Measurements from ENCODE around the gene VGLL3.
A peak's percentile ranks its signal among the peaks of the same experiment; 100 is the strongest.
"Not testable (repeated sequence)": the region's sequence is repeated elsewhere in the genome, so short reads cannot be mapped to it uniquely, and the experiment has no call there.

Gene VGLL3

DNA sequence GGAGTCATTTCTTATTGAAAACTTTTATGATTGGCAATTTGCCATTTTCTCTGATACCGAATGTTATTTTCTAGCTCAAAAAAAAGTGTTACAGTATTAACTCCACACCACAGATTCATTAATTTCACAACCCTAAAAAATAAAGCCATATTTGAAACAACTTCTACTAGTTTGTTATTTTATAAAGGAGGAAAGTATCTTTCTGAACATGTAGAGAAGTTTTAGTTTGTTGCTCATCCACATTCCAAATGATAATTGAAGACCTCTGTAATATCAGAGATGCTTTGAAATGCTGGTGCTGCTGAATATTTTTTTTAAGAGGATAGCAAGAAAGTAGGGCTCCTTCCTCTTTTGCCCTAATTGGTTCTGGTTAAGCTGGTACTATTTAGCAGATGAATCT lies 1.9 kb downstream of the VGLL3 start:
- no peak for DNase-seq

DNA sequence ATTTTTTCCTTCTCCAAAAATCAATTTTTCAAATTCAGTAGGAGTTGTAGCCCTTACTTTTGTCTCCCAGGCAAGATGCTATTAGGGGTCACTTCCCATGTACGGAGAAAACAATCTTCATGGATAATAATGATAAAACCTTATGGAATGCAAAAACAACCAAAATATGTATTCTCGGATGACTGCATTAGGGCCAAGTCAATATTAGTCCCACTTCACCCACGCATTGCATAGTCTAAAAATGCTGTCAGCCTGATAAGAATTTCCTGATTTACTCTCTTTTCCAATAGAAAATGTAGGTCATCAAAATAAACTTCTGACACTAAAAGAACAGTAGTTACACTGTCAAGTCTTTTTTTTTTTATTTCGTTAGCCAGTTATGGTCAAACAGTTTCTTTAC lies 2.7 kb downstream of the VGLL3 start:
- DNase-seq, result no peak

DNA sequence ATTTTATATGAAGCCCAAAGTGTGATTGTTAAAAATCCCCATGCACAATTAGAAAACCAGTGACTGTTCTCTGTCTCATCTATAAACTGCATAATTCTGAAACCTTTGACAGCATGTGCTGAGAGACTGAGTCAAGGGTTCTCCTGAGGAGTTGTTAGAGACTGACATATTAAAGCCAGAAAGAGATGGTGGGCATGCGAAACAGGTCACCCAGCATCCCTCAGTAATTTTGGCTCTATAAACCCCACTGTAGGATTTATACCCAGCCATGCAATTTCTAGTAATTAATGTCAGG lies 3.6 kb downstream of the VGLL3 start:
- DNase-seq, result no peak

DNA sequence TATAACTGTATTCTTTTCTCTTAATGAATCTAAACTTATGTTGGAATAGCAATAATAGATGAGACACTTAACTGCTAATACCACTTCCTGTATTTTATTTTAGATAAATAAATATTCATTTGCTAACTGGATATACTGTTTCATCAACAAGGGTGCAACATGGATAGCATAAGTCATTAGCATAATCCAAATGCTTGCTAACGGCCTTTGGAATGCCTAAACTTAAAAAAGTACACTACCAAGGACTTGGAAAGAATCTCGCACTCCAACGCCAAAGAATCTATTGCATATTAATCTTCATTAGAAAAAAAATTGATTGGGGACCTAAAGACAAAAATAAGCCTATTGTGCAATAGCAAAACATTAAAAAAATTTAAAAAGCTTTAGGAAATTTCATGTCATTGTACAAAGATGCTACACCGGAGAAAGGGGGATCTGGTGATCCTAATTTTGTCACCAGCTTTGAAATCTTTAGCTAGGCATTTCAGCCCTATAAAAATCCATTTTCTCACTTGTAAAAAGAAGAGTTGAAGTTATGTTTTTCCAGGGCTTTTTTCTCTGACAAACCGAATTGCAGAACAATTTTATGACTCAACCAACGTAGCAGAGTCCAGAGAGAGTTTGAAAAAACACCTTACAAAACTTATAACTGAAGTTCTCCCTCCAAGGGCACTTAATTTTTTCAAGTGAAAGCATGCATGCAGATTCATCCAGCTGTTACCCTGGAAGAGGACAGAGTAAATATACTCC lies 4.1 kb downstream of the VGLL3 start:
- no peak for DNase-seq

DNA sequence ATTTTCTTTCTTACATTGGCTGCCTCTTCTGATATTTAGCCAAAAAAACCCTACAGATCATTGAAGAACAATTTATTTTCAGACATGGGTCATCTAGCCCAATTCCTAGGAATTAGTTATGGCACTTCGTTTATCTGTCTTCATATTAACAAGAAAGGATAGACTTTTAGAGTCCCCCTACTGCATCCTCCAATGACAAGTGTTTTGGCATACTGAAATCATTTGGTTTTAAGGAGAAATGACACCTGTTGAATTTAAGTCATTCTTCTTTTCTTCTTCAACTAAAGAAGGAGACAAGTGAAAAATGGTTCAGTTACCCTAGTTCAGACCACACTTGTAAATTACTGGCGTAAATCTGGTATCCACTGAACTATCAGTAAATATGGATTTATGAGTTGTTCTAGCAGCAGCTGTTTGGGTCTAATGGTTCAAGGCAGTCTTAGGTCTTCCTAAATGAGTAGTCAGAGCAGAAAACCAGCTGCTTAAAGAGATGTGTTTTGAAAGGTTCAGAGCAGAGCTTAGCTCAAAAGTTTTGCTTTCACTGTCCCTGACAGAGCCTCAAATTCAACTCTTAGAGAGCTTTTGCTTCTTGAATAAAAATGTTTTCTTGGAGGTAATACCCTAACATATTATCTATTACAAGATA lies 5.6 kb downstream of the VGLL3 start:
- DNase-seq, result no peak

DNA sequence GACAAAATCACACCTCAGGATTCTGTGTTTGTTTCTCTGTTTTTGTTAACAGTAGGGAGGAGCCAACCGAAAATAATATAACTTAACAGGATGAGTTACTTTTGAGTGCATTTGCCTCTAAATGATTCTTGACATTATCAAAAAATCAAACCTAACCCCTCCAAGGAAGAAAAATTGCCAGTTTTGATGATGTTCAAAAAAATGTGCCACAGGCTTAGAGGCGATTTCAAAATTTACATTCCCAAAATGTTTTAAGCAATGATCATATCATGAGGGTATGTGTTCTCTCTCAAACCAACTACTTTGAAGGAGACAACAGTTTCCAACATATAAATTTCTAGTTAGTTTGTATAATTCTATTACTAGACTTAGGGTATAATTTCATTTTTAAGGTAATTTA lies 6.7 kb downstream of the VGLL3 start:
- no peak for DNase-seq

DNA sequence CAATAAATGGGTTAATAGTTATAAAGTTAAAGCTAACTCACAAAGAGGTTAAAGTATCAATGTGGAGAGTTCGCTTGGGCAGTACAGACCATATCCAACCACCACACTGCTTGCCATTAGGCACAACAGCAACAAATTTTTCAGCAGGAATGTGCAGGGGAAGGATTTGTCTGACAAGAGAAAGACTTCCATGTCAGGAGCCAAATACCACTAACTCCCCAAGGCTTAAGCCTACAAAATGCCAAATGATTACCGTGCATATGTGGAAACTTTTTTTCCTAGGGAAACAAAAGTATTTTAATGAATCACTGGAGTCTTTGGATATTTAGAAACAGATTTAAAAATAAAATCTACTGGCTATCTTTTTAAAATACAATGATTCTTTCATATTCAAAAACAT lies 8.1 kb downstream of the VGLL3 start:
- no peak for DNase-seq

DNA sequence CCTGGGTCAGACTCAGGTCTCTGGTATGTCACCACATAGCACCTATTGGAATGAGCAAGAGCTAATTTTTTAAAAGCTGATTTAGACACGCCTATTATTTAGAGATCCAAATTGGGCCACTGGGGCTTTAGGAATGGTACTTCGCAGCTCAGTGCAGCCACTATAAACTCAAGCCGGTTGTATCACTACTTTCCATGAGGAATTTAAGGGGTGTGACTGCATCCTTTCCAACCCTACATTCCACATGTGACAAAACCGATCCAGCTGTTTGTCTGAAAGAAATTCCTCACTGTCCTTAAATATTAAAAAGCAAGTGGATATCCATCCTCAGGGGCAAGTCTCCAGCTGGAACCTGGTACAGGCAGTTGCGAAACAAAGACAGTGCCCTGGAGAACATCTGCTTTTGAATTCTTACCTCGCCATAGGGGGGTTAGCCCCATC lies 12.8 kb downstream of the VGLL3 start:
- DNase-seq, result no peak

DNA sequence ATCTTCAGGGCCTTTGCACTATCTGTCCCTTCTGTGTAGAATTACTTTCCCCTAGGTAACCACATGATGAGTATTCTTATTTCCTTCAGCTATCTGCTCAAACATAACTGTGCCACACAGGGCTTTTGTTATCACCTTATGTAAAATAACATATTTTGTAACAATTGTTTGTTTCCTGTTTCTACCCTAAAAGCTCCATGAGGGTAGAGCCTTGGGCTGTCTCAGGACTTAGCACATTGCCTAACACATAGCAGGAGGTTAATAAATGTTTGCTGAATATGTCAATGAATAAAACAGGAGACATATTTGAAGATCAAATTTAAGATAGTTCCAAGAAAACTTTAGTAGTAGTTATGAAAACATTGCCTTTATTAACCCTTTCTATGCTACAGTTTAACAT lies 14.7 kb downstream of the VGLL3 start:
- no peak for DNase-seq

DNA sequence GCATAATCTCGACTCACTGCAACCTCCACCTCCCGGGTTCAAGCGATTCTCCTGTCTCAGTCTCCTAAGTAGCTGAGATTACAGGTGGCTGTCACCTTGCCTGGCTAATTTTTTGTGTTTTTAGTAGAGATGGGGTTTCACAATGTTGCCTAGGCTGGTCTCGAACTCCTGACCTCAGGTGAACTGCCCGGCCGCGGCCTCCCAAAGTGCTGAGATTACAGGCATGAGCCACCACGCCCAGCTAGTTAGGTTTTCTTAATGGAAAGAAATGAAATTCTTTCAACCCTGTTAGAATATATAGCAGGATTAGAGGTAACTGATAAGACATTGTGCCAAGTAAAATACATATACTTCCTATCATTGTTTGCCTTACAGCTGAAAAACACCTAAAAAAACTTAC lies 16.8 kb downstream of the VGLL3 start:
- DNase-seq, result not testable (repeated sequence)

DNA sequence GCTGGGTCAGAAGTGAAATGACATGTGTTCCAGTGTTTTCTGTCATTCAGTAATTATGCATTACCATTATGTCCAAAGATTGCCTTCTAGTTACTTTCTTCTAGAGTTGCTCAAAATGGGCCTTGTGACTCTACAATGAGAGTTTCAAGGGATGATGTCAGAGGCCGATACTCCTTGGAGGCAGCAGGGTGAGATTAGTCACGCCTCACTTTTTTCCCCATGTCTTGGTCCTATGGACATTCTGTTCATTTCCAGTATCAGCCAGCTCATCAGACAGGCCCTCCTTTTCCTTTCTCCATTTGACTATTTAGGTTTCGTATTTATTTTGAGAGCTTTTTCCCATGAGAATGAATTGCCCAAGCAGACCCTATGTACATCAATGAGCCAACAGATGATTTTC lies 17.5 kb downstream of the VGLL3 start:
- DNase-seq, result peak; percentile 15 to 57 (median 27)

DNA sequence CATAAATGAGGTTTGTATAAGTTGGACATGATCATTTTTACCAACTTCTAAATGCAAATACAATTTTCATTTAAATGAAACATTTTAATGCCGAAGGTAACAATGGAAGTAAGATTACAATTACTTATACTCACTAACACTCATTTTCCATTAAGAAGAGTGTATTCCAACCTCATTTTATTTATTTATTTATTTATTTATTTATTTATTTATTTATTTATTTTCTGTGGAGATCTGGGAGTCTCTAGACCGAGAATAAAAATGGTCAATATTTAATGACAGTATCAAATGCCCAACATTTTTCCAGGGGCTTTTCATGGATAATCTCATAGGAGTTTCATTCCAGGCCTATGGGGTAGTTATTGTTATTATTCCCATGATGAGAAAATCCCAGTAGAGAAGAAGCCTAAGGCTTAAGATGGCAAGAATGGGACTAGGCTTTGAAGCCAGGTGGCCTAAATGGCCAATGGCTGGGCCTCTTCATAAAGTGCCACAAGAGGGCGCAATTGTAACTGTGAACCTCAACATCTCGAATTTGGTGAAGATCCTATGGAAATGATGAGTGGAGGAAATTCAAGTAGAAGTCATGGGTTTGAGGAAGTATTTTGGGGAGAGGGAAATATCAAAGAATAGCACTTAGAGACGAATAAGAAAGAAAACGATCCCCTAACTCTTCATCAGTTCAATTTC lies 21.3 kb downstream of the VGLL3 start:
- DNase-seq, result peak; percentile 66 to 75 (median 69)

DNA sequence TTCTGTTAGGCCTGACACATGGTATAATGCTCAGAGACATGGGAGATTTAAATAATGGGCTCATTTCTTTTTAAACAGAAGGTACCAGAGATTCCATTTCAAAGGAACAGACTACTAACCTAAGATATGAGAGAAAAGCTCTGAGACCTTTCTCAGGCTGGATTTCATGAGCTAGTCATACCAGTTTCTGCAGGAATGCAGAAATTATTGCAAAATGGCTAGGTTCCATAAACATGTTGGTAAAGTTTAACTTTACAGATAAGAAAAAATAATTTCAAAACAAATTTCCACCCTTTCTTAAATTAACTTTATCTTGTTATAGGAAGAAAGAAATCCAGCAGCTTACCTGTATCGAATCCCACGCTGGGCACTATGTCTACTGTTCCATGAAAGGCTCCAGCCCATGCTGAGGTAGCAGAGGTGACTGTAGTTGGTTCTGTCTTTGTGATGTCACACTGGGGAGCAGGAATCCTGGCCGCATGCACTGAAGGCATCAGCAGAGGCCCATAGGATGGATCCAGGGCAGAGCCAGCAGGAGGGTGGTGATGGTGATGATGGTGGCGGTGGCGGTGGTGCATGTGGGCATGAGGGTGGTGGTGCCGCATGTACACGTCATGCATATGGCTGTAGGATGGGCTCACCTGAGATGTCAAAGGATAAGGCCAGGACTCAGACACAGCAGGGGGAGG lies 22.6 kb downstream of the VGLL3 start:
- DNase-seq, result no peak

DNA sequence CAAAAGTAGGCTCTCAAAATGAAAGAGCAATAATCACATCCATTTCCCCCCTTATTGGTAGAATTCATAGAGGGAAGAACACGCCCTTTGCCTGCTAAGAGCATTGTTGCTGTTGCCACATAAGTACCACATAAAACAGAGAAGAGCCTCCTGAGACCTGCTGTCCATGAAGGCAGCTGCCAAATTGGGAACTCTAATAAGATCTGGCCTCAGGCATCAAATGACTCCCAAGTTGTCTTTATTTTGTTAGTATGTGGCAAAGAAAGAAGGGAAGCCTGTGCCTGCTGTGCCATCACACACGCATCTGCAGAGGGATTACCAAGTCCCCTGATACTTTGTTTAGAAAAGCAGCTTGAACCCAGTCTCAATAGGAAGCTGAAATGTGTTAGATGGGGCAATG lies 23.9 kb downstream of the VGLL3 start:
- DNase-seq, result no peak

DNA sequence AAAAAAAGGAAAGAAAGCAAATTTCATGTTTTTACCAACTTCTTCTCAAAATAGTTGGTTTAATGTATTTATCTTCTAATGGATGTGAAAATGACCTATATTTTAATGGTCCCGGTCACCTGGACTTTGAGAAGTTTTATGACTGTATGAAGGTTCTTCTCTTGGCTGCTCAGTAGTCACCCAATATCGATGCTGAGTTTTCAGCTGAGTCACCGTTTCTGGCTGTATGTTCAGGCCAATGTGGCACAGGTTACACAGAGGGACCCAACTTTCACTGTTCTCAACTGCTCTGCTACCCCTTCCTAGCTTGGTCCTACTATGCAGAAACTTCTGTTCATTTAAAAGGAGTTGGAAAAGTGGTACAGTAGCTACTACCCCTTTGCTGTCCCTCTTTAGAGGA lies 25.8 kb downstream of the VGLL3 start:
- DNase-seq, result no peak

DNA sequence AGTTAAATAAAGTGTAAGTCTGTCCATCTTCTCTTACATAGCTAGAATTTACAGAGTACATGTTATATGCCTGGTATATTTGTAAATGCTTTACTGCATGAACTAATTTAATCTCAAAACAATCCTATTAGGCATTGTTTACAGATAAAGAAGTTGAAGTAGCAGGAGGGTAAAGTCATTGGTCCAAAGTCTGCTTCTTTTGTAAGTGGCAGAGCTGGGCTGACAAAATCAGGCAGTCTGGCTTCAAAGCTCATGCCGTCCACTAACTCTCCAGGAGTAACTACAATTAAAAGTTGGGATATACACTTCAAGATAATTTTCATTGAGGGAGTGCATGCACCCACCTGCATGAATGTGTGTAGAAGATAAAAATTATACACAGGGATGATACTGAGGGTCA lies 27.3 kb downstream of the VGLL3 start:
- no peak for DNase-seq

DNA sequence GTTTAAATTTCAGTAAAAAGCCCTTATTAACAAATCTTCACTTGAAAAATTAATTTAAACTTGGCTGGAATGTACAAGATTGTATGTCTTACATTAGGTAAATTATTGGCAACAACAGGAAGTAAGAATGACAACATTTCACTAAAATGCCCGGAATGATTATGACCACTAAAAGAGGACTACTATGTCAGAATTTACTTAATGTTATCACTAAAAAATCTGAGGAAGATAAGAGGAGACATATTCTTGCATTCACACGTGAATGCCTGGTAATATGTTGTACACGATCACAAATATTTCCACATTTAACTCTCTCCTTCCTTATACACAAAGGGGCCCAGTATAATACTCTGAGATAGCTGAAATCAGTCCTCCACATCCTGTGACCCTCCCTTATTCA lies 29.7 kb downstream of the VGLL3 start:
- DNase-seq, result no peak

DNA sequence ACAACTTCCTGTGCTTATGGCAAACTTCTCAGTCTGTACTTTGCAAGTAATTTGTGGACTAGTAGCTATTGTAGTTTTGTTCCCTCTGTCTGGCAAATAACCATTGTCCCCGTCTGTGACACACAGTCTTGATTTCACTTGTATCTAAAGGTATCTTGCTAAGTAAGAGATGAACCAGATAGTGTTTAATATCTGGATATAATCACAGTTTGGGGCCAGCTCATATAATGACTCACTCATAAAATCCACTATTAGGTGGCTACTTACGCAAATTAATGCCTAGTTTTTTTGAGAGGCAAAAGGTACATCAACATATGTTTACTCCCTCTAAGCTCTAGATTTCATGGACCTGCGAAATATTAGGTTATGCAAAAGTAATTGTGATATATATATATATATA lies 30.4 kb downstream of the VGLL3 start:
- DNase-seq, result no peak

DNA sequence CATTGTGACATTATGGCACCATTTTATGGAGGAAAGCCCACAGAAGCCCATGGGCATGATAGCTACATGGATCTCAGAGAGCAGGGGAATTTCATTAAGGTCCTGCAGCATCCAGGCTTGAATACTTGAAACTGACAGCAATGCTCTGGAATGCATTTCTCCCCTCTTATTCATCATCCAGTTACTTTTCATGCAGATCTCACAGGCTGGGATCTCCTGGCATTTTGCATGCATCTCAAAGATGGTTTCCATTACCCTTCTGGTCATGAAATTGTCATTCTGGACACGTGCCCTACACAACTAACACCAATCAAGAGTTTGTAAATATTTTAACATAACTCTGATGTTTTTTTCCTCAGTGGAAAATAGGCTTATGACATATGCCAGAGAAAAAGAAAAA lies 32.4 kb downstream of the VGLL3 start:
- DNase-seq, result no peak

DNA sequence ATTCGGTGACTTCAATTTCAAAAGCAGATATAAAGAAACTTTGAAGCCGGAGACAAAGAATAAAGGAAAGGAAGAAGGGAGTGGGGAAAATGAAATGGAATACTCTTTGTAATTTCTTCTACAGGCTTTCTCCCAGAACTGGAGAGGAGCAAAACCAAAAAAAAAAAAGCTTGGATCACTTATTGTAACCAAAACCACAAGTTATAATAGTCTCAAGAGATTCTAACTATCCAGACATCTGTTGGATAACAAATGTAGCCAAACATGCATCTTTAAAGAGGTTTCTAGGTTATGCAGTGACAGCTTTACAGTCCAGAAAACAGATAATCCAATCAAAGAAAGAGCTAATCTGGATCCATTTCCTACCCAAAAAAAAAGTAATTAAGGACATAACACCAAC lies 36.2 kb downstream of the VGLL3 start:
- DNase-seq, result no peak

DNA sequence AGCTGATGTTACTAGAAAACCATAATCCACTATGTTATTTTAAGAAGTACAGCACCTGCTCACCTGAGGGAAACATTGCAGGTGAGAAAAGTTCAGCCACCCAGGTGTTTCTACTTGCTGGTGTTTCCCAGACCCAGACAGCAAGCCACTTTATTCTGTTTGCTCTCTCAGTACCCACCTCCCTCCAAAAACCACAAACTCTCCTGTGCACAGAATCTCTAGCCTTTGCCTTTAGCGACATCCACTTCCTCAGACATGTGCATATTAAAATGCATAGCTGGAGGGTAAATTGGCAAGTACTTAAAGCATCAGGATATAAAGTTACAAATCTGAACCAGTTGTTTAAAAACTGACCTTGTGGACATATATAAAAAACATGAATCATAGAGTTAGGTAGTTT lies 36.7 kb downstream of the VGLL3 start:
- no peak for DNase-seq

DNA sequence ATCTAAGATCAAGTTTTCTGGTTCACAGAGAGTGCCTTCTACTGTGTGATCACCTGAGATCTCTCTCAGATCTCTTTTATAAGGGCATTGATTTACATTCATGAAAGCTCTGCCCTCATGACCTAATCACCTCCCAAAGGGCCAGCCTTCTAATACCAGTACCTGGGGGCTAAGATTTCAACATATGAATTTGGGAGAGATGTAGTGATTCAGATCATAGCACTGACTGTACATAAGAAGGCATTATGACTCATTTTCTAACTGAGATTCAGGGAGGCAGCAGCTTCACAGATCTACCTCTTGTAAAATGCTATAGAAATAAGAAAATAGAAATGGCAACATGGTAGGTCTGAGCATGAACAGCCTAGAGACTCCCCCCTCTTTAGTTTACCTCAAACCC lies 39.6 kb downstream of the VGLL3 start:
- DNase-seq, result no peak

DNA sequence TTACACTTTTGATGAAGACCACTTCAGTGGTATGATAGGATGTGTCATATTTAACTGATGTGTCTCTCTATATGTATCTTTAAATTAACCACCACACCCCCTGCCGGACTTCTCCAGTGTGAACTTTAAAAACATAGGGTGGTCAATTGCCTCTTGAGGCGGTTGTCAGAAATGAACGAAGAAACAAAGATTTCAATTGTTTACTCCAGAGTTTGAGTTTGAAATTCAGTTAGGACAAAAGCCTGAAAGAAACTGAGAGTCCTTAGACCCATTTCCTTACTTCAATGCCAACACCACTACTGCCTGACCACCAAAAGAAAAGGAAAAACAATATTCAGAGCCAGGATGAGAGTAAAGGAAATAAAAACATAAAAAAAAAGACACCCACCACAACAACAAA lies 40.2 kb downstream of the VGLL3 start:
- DNase-seq, result no peak

DNA sequence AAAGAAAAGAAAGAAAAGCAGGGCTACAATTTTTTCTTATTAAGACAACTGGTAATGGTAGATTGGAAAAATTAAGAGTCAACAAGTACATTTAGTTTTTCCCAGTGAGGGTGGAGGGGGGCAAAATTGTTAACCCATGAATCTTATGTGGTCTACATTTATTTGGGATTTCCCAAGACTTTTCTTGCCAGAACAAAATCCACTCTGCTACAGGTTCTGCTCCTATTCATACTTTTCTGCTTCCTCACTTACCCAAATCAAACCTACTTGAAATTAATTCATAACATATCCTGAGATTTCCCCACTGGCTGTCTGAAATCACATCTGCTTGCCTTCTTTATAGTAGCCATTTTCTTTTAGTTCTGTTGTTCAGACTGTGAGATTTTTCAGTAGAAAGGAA lies 41.1 kb downstream of the VGLL3 start:
- no peak for DNase-seq
